Pericardium fibroblast (primary cell): ENCODE results near the gene VPS51. TPM values are rescaled to one million over a fixed set of nuclear protein-coding genes. Genes with fewer than 3 reads are reported as not detected.

ENCODE experiments used
- total RNA-seq: library from RNA; depleted of rRNA; stranded (reverse); fragments of >200 nt; gene quantifications from 2 replicates; pipeline ENCODE4 v1.2.3, GENCODE V29; 2015

VPS51 gene
- total RNA-seq, result 197 and 427 TPM in 2 replicates

GRCh38 chr11:65095974-65096806 lies at the start of gene VPS51:
VPS51 (plus strand) TSS chr11:65096214; CDS start chr11:65096251, 37 bp downstream.

GRCh38 chr11:65058419-65059054 lies 37.5 kb upstream of the VPS51 start, which contains the start of gene NAALADL1:
NAALADL1 (minus strand) TSS chr11:65058553; CDS start chr11:65058521, 32 bp downstream.

GRCh38 chr11:65083834-65084597 lies 12.0 kb upstream of the VPS51 start, which contains the start of the genes CDCA5 and ZFPL1:
CDCA5 (minus strand) TSS chr11:65084040; CDS start chr11:65083978, 62 bp downstream.
ZFPL1 (plus strand) TSS chr11:65084222; CDS start chr11:65084699, 477 bp downstream.

GRCh38 chr11:65111744-65112545 lies 15.9 kb downstream of the VPS51 start, which contains the start of gene TM7SF2:
TM7SF2 (plus strand) TSS chr11:65111872; CDS start chr11:65112016, 144 bp downstream.

GRCh38 chr11:65117206-65118096 lies 21.4 kb downstream of the VPS51 start, which contains the start of gene ZNHIT2:
ZNHIT2 (minus strand) TSS chr11:65117701; CDS start chr11:65117653, 48 bp downstream.

GRCh38 chr11:65121865-65122696 lies 26.1 kb downstream of the VPS51 start, which contains the start of the genes FAU and MRPL49:
FAU (minus strand) TSS chr11:65122134; CDS start chr11:65121813, 321 bp downstream.
MRPL49 (plus strand) TSS chr11:65122321; CDS start chr11:65122347, 26 bp downstream.

GRCh38 chr11:65134240-65134951 lies 38.4 kb downstream of the VPS51 start, which contains the start of gene SYVN1:
SYVN1 (minus strand) TSS chr11:65134519; CDS start chr11:65133601, 918 bp downstream.

Other genes starting within 250 kb of the VPS51 start
- 52.1 and 66.7 TPM in 2 replicates for gene EHD1, start 217.6 kb upstream of the VPS51 start, total RNA-seq
- gene ATG2A, start 179.0 kb upstream of the VPS51 start, total RNA-seq, result 16.2 and 19.2 TPM in 2 replicates
- 11.1 and 21.6 TPM in 2 replicates for gene PPP2R5B, start 171.5 kb upstream of the VPS51 start, total RNA-seq
- gene GPHA2, start 160.3 kb upstream of the VPS51 start, total RNA-seq, result 0.35 TPM in 1 of 2 replicates, not detected in the other
- gene MAJIN, start 124.1 kb upstream of the VPS51 start, total RNA-seq, result not detected in 2 replicates
- 0.12 and 0.51 TPM in 2 replicates for gene BATF2, start 99.2 kb upstream of the VPS51 start, total RNA-seq
- gene ARL2, start 82.1 kb upstream of the VPS51 start, total RNA-seq, result 116 and 119 TPM in 2 replicates
- 7.8 and 9.4 TPM in 2 replicates for gene SNX15, start 68.8 kb upstream of the VPS51 start, total RNA-seq
- 19.7 and 23.5 TPM in 2 replicates for gene SAC3D1, start 55.0 kb upstream of the VPS51 start, total RNA-seq
- 17.2 and 38.7 TPM in 2 replicates for gene NAALADL1, start 37.7 kb upstream of the VPS51 start, total RNA-seq
- 1.2 and 2.9 TPM in 2 replicates for gene CDCA5, start 12.2 kb upstream of the VPS51 start, total RNA-seq
- gene ZFPL1, start 12.0 kb upstream of the VPS51 start, total RNA-seq, result 34.5 TPM in 2 replicates
- gene TM7SF2, start 15.7 kb downstream of the VPS51 start, total RNA-seq, result 10.4 and 13.4 TPM in 2 replicates
- 18.3 and 19.1 TPM in 2 replicates for gene ZNHIT2, start 21.5 kb downstream of the VPS51 start, total RNA-seq
- gene FAU, start 25.9 kb downstream of the VPS51 start, total RNA-seq, result 456 and 558 TPM in 2 replicates
- gene MRPL49, start 26.1 kb downstream of the VPS51 start, total RNA-seq, result 40.8 and 56.9 TPM in 2 replicates
- 13.2 and 22.1 TPM in 2 replicates for gene SYVN1, start 38.3 kb downstream of the VPS51 start, total RNA-seq
- not detected in 2 replicates for gene SPDYC, start 74.0 kb downstream of the VPS51 start, total RNA-seq
- 168 and 189 TPM in 2 replicates for gene CAPN1, start 85.7 kb downstream of the VPS51 start, total RNA-seq
- 2.6 and 3.7 TPM in 2 replicates for gene POLA2, start 165.7 kb downstream of the VPS51 start, total RNA-seq
- gene CDC42EP2, start 218.7 kb downstream of the VPS51 start, total RNA-seq, result 35.6 and 79.6 TPM in 2 replicates
- 32.4 and 36.6 TPM in 2 replicates for gene DPF2, start 237.6 kb downstream of the VPS51 start, total RNA-seq